HG03097 (cell line): ENCODE data around the gene FLT4.

Experiments used
- ATAC-seq: cut with Tn5 transposase; IDR thresholded peaks from one replicate; pipeline ENCODE4 v1.9.1; 2021; ENCODE audit not compliant: unreplicated experiment, low FRiP score

The FLT4 gene

DNA sequence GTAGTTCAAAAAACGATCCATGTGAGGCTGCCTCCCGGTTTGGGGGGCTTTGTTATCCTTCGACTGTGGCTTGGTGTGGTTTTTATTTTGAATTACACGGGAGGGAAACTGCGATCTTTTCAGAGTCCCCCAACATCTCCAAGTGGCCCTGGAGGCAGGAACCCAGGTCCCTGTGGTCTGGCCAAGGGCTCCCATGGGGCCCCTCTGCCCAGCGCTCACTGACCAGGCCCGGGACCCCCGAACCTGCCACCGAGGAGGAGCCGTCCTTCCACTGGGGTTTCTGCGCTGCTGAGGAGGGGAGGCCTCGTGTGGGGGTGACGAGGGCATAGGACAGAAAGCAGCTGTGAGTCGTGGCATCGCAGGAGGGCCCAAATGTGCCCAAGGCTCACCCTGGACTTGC lies 40.0 kb downstream of the FLT4 start:
- no peak for ATAC-seq

DNA sequence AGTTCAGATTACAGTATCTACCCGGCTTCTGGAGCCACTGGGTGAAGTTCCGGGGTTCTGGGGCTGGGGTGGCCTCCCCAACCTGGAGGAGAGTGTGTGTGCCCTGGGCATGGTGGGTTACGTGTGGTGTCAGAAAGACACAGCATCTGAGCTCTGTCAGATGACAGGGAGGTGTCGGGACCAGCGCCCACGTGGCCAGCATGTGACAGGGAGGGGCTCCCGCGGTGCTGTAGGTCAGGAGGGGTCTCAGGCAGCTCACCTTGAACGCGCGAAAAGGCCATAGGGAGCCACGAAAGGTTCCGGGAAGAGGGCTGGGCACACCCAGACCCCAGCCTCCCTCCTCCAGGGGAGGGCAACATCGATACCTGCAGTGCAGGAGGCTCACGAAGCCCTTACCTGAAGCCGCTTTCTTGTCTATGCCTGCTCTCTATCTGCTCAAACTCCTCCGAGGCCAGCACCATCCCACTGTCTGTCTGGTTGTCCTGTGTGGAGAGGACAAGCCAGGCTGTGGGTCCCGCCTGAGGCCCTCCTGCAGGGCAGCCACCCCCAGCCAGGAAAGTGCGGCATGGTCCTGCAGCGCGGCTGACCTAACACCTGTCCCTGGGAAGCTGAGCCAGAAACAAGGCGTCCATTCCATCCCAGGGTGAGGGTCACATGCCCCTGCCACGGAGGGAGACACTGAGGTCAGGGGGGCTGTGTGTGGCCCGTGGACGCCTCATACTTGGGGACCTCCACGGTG lies 40.7 kb downstream of the FLT4 start:
- no peak for ATAC-seq

DNA sequence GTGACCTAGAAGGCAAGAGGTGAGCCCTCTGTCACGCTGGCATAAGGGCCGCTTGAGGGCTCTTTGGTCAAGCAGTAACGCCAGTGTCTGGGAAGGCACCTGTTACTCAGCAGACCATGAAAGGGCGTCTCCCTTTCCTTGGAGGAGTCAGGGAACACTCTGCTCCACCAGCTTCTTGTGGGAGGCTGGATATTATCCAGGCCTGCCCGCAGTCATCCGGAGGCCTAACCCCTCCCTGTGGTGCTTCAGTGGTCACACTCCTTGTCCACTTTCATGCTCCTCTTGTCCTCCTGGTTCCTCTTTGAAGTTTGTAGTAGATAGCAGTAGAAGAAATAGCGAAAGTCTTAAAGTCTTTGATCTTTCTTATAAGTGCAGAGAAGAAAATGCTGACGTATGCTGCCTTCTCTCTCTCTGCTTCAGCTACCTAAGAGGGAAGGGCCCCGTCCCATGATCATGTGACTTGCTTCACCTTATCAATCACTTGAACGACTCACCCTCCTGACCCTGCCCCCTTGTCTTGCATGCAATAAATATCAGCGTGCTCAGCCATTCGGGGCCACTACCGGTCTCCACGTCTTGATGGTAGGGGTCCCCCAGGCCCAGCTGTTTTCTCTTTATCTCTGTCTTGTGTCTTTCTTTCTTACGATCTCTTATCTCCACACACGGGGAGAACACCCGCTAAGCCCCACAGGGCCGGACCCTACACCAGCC lies 41.4 kb downstream of the FLT4 start:
- ATAC-seq, result no peak

DNA sequence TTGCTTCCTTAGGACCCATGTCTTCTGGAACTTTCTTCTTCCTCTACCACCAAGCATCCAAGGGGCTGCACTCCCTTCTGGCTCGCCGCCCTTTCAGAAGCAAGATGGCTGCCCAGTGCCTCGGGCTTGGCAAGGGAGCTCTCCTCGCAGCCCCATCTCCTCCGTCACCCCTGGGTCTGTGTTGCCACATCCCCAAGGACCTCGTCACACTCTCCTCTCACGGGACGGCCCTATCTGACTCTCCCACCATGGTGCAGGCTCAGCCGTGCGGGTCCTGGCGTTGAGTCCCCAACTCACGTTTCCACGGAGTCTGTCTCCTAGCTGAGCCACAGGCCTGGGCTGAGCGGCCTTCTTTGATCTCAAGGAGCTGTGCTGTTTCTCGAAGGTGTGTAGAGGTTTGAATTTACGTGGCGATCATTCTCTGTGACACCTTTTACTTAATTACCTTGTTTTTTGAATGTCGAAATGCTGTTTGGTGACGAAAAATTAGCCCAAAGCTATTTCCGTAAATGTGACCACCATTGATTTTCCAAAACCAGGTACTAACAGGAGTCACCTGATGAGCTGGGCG lies 43.1 kb downstream of the FLT4 start:
- no peak for ATAC-seq

DNA sequence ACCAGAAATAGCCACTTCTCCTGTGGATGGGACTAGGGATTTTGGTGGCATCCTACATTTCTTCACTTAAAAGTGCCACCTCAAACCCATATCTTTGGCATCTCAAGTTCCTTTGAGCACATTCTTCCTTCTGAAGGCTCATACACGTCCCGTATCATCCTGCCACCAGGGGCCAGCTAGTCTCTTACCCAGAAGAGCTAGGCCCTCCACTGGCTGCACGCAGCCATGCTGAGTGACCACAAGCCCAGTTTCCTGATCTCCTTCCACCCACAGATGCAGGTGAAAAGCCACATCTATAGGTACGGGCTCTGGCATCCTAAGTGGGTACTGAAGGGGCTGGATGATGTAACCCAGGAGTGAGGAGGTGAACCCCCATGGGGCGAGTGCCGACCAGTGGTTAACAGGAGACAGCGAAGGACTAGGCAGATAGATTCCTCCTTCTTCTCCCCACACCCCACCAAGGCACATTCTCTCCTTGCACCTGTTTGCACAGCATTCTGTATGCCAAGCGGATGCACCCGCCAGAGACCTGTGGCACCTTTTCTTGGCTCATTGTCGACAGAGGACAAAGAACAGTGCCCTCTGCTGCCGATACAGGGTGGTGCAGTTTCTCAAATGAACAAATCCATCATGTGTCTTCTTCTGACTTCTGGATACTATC lies 43.7 kb downstream of the FLT4 start:
- ATAC-seq, result no peak

DNA sequence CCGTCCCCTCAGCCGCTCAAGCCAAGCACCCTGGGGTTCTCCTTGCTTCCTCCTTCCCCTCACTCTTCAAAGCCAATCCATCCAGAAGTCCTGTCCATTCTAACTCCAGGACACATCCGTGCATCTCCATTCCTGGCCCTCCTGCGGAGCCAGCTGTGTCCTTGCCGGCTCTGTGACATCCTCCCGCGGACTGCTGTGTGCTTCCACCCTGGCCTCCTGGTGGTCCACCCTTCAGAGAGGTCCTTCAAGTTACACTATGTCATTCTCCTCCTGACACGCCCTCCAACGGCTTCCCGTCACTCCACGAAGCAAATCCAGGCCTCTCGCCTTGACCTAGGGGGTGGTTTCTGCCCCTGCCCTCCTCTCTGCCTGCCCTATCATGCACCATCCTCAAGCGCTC lies 45.1 kb downstream of the FLT4 start:
- no peak for ATAC-seq

DNA sequence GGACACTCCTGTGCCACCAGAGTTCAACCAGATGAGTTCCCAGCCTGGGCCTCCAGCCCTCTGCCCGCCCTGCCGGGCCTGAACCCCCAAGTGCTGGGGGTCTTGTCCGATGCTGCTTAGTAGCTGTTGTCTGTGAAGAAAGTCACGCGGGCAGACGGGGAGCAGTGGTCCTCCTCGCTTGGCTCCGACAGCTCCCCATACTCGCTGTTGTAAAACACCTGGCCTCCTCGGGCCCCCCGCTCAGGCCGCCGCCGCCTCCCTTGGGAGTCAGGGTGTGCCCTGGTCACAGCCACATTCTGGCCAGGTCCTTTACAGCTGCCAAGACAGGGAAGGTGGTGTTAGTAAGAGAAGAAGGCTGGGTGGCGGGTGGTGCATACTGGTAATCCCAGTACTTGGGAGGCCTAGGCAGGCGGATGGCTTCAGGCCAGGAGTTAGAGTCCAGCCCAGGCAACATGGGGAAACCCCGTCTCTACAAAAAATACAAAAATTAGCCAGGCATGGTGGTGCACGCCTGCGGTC lies 46.3 kb downstream of the FLT4 start:
- ATAC-seq, result no peak

DNA sequence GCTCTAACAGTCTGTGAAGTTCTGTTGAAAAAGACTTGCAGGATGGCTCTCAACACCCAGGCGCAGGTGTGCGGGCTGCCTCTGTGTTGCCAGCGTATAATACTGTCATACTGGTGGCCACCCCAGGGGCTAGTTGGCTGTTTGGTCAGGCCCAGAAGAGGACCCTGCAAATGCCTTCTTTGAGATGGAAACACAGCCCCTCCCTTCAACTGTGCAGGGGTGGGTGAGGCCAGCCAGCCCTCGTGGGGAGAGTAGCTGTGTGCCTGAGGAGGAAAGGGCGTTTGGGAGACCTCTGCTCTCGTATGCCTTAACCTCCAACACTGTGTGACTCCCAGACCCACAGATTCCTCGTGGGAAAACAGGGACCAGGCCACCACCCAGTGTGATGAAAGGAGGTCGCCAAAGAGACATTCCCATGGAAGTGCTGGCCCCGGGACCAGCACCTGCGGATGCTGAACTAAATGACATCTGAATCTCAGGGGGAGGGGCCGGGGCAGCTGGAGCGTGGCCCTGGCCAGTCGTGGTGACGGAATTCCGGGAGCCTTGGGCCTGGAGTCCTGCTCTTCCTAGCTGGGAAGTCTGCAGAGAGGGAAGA lies 46.8 kb downstream of the FLT4 start:
- no peak for ATAC-seq

DNA sequence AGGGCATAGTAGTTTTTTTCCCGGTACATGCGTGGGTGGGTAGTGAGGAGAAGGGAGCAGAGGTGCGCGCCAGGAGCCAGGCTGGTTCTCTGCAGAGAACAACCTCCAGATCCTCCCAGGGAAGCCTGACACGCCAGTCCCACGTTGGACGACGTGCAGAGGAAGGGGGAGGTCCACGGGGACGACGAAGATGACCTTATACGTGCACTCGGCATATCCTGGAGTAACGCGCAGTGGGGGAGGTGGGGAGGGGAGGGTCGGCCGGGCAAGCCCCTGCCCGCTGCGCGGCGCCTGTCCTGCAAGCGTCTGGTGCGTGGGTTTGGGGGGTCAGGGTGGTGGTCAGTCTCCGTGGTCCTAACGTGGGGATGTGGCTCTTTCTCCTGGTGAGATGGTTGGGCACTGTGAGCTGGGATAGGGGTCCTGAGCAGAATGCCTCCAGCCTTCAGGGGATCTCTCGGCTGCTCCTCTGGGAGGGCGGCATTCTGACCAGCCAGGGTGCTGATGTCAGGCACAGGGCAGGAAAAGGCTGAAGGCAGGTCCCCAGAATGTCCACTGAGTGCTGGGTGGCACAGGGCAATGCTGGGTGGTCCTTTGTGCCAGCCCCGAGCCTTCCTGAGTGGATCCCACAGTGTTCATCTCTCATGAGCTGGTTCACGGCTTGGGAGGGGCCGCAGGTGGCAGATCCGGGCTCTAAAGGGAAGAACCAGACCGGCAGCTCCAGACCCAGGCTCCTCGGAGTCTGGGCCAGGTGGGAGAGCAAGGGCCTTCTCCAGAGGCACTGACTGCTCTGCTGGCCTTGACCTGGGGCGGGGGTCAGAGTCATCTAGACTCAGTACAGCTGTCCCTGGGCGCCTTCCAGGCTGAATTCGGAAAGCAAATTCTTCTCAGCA lies 47.6 kb downstream of the FLT4 start:
- no peak for ATAC-seq

DNA sequence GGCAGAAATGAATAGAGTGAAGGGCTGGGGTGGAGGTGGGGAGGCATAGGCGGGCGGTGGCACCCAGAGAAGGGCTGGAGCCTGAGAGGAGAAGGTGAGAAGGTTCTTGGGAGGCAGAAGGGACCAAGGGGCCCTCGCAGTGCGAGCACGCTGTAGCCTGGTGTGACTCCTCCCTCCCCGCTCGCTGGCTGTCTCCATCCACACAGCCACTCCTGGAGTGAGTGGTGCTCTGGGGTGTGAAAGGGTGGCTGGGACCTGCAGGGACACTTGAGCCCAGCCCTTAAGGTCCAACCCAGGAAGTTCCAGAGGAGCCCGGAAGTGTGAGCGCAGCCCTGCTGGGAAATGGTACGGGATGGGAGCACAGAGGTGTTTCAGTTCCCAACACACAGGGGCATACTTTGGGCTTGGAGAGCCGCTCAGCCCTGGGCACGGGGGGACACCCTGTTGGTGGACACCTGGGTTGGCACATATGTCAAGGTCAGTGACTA lies 48.8 kb downstream of the FLT4 start:
- ATAC-seq, result no peak

DNA sequence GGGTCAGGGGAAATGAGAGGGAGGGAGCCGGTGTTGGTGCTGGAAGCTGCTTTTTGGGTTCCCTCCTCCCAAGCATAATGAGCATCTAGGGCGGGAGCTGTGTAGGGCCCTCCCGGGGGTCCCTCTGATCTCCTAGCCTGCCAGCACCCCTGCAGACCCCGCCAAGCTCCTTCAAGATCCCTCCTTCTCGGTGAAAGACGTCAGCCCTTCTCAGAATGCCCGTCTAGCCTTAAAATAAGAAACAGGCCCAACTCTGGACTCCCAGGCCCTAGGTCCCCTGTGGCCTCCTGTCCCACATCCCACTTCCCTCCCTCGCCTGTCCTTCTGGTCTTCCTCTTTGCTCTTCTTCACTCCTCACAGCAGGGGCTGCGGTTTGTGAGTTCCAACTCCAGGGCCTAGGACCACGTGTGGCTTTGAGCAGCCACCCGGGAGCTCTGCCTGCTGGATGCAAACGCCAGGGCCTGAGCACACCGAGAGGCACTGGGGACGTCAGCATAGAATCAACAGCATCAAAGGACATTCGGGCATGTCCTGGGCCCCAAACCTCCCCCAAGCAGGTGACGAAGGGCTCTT lies 49.3 kb downstream of the FLT4 start:
- no peak for ATAC-seq

DNA sequence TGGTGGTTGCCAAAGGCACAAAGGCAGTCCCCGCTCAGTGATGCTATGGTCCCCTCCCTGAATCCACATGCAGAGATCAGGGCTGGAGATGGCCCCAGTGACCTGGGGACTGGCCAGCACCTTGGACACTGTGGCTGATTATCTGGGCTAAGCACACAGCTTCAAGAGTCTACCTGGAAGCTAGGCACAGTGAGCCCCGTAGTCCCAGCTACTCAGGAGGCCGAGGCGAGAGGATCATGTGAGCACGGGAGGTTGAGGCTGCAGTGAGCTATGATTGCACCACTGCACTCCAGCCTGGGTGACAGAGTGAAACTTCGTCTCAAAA lies 49.8 kb downstream of the FLT4 start:
- ATAC-seq, result no peak

DNA sequence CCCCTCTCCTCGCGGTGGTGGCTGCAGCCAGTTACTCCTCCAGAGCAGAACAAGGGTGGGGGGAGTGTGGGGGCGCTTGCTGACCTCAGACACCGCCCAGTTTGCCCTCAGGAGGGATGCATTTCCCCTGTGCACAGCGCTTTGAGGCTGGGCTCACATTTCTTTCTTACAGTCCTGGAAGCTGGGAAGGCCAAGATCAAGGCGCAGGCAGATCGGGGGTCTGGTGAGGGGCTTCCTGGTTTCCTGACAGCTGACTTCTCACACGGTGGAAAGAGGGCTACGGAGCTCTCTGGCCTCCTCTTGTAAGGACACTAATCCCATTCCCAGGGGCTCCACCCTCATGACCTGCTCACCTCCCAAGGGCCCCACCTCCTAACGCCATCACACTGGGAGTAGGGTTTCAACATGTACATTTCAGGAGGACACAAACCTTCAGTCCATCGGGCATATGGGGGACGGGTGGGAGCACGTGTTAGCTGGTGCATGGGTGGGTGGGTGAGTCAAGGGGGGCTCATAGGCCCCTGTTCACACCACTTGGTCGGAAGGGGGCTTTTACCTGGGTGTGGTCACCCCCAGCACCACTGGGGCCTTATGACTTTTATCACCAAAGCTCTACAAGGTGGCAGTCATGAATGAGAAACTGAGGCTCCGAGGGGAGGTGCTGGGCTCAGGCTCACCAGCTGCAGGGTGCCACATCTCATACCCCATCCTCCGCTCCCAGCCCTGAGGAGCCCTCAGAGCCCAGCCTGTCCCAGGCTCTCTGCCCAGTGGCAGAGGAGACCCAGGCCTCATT lies 50.4 kb downstream of the FLT4 start:
- no peak for ATAC-seq

DNA sequence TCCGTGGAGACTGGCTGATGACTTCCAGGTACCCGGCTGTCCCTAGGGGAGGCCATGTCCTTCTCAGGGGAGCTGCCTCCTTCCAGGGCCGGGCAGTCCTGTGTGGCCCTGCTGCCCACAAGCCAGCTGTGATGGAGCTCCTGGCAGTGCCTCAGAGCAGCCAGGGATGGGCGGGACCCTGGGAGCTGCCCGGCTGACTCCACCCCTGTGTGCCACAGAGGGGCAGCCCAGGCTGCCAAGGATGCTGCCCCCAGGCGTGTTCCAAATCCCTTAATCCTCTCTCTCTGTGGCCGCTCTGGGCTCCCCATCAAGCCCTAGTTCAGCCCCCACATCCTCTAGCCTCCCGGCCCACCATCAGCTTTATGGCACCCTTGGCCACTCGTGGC lies 51.1 kb downstream of the FLT4 start:
- ATAC-seq, result no peak

DNA sequence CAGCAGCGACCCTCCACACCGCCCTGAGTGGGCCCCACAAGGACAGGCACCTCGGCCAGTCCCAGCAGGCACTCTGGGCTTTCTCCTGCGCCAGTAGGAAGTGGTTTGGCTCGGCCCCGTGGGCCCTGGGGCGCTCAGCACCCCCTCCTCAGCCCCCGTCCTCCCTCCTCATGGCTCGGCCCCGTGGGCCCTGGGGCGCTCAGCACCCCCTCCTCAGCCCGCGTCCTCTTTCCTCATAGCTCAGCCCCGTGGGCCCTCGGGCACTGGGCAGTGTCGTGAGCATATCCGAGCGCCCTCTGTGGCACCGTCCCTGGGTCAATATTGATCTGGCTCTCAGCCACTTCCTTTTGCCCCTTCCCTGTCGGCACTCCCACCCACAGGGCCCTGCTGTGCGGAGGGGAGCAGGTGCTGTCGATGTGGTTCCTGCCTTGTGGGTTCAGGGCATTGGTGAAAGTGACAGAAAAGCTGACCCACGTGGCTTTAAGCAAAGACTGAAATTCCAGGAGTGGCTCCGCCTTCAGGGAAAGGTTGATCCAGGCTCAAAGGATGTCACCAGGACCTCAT lies 52.6 kb downstream of the FLT4 start:
- ATAC-seq, result no peak

DNA sequence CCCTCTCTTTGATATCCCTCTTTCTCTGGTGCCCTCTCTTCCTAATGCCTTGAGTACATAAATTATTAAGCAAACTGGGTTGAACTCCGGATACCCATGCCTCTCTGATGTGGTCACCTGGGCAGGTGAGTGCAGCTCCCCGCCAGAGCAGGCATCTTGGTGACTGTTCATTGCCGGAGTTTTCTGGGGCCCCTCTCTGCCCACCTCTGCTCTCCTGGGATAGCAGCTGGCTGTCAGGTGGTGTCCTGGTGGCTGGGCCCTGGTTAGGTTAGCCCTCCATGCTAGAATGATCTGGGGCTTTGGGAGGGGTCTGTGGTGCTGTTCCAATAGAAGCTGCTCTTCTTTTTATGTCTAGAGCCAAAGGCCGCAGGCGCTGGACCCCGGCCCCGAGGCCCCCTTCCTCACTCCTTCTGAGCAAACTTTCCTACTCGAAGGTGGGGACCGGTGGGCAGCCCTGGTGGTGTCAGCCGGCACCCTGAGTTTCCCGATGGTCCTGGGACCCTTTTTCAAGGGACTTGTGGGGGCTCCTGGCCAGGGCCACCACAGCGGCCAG lies 53.2 kb downstream of the FLT4 start:
- no peak for ATAC-seq

DNA sequence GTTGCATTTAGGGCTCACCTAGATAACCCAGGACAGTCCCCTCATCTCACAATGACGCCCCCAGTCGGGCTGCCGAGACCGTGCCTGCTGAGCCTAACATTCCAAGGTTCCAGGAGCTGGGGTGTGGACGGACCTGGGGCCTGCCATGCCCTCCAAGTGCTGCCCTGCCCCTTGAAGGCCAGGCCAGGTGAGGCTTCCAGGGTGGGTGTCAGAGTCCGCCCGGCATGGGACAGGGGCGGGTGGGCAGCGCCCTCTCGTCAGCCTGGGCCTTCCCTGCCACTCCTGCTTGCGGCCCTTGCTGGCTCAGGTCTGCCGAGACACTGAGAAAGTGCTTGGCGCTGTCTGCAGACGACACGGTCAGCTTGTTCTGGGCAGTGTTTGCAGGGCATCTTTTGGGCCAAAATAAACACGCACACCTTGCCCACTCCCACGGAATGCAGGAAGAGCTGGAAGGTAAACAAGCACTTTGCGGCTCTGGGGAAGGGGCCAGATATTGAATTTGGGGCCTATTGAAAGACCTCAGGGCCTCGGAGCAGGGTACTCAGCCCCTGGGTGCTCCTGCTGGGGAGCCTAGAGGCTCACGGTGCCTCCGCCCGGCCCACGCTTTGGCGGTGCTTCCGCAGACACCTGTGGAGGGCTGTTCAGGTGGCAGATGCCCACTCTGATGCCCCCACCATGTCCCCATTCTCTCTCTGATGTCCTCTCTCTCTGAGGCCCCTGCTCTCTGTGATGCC lies 53.9 kb downstream of the FLT4 start:
- ATAC-seq, result no peak

DNA sequence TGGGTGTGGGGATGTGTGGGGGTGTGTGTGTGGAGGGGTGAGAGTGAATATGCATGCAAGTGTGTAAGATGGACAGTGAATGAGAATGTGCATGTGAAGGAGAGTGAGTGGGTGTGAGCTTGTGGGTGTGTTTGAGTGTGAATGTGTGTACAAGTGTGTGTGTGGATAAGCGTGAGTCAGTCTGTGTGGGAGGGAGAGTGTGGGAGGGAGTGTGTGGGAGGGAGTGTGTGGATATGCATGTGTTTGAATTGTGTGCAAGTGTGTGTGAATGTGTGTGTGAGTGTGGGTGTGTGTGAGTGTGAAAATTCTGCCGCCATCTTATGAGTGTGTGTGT lies 54.4 kb downstream of the FLT4 start:
- ATAC-seq, result no peak
